SK-N-MC (cell line): ENCODE measurements around the gene GDPD4.

Source experiments
- EZH2 ChIP-seq: fragments of 200-600 bp; sonication (generic); IDR thresholded peaks from one replicate; pipeline ENCODE4 v1.6.1; 2017; ENCODE audit warnings: antibody characterized with exemption
- POLR2AphosphoS5 ChIP-seq: IDR thresholded peaks from 2 replicates; pipeline ENCODE4 v1.6.1; 2012; ENCODE audit warnings: mild to moderate bottlenecking, low read depth, low read length, borderline replicate concordance

GRCh38 chr11:77197626-77198320 lies 103.7 kb downstream of the GDPD4 start:
- TF ChIP-seq POLR2AphosphoS5 (no peak), EZH2 (no peak)
